HepG2 (cell line): ENCODE measurements around the gene EPHX1. TPM values are rescaled to one million over a fixed set of nuclear protein-coding genes. Genes with fewer than 3 reads are reported as not detected.

ENCODE experiments used
- BRCA1 ChIP-seq: sonication (generic); formaldehyde crosslinking; IDR thresholded peaks from 2 replicates; pipeline ENCODE4 v1.4.0; 2020; ENCODE audit warnings: missing genetic modification reagents
- CBX1 ChIP-seq: IDR thresholded peaks from one replicate; pipeline ENCODE4 v1.6.1; 2016; ENCODE audit warnings: antibody characterized with exemption, low read depth
- CEBPB ChIP-seq: IDR thresholded peaks from 2 replicates; pipeline ENCODE4 v1.6.1; 2011; ENCODE audit warnings: low read depth, low read length, improper control_type of control experiment, borderline replicate concordance
- EHMT2 ChIP-seq: fragments of 200-600 bp; sonication (generic); IDR thresholded peaks from 2 replicates; pipeline ENCODE4 v1.7.0; 2017; ENCODE audit warnings: antibody characterized with exemption, low read depth, low read length, borderline replicate concordance
- FLYWCH1 ChIP-seq: sonication (generic); formaldehyde crosslinking; IDR thresholded peaks from 2 replicates; pipeline ENCODE4 v1.8.1; 2023; ENCODE audit warnings: mild to moderate bottlenecking, missing genetic modification reagents
- FOXP4 ChIP-seq: sonication (generic); formaldehyde crosslinking; IDR thresholded peaks from 2 replicates; pipeline ENCODE4 v1.4.0; 2020; ENCODE audit warnings: missing genetic modification reagents
- HNF4A ChIP-seq: sonication (generic); formaldehyde crosslinking; IDR thresholded peaks from 2 replicates; pipeline ENCODE4 v1.4.0; 2020; ENCODE audit warnings: missing genetic modification reagents
- HOXD1 ChIP-seq: sonication (generic); formaldehyde crosslinking; IDR thresholded peaks from 2 replicates; pipeline ENCODE4 v1.5.0; 2020; ENCODE audit warnings: missing genetic modification reagents
- LCORL ChIP-seq, 2 experiments: fragments of 450-650 bp in 1 of 2; sonication (generic) in 1 of 2; formaldehyde crosslinking in 1 of 2; IDR thresholded peaks; 2 replicates each; pipeline versions ENCODE4 v1.5.0 to v1.6.1; 2017 to 2020; ENCODE audit warnings: antibody characterized with exemption in 1 of 2, missing genetic modification reagents in 1 of 2
- NFYC ChIP-seq: IDR thresholded peaks from 2 replicates; pipeline ENCODE4 v1.6.1; 2016; ENCODE audit warnings: missing genetic modification reagents, missing compliant biosample characterization
- POLR2G ChIP-seq: fragments of 200-400 bp; formaldehyde crosslinking; IDR thresholded peaks from 2 replicates; pipeline ENCODE4 v1.6.1; 2018; ENCODE audit warnings: mild to moderate bottlenecking, low read depth, low read length, moderate library complexity
- PRDM4 ChIP-seq: sonication (generic); formaldehyde crosslinking; IDR thresholded peaks from 2 replicates; pipeline ENCODE4 v1.9.0; 2021; ENCODE audit warnings: missing genetic modification reagents, borderline replicate concordance
- SAFB2 ChIP-seq: sonication (generic); formaldehyde crosslinking; IDR thresholded peaks from 2 replicates; pipeline ENCODE4 v1.5.1; 2020; ENCODE audit warnings: missing genetic modification reagents, low read depth, mild to moderate bottlenecking, borderline replicate concordance
- SMYD3 ChIP-seq: sonication (generic); formaldehyde crosslinking; IDR thresholded peaks from 2 replicates; pipeline ENCODE4 v1.8.1; 2023; ENCODE audit warnings: mild to moderate bottlenecking, missing genetic modification reagents
- SNAPC4 ChIP-seq: sonication (generic); formaldehyde crosslinking; IDR thresholded peaks from 2 replicates; pipeline ENCODE4 v1.4.0; 2020; ENCODE audit warnings: mild to moderate bottlenecking, missing genetic modification reagents
- SSRP1 ChIP-seq: IDR thresholded peaks from 2 replicates; pipeline ENCODE4 v1.6.1; 2016; ENCODE audit warnings: control low read depth
- ZNF18 ChIP-seq: sonication (generic); formaldehyde crosslinking; IDR thresholded peaks from 2 replicates; pipeline ENCODE4 v1.8.0; 2022; ENCODE audit warnings: mild to moderate bottlenecking, missing genetic modification reagents; ENCODE audit not compliant: insufficient replicate concordance
- ZNF501 ChIP-seq: sonication (generic); formaldehyde crosslinking; IDR thresholded peaks from 2 replicates; pipeline ENCODE4 v1.5.1; 2020; ENCODE audit warnings: mild to moderate bottlenecking, moderate library complexity, missing genetic modification reagents
- ZNF550 ChIP-seq: sonication (generic); formaldehyde crosslinking; IDR thresholded peaks from 2 replicates; pipeline ENCODE4 v1.4.0; 2020; ENCODE audit warnings: mild to moderate bottlenecking, missing genetic modification reagents, borderline replicate concordance
- polyA plus RNA-seq, 8 experiments: library from polyadenylated mRNA; depleted of rRNA in 3 of 8; stranded (reverse) in 7 of 8; unstranded in 1 of 8; fragments of >200 nt; fragmentation: Illumina TruSeq in 4 of 8; extraction: Trizol in 4 of 8; gene quantifications; 2 replicates each; pipeline versions ENCODE4 v1.2.1 to v1.2.3, GENCODE V29; 2011 to 2016; ENCODE audit warnings: low read depth in 4 of 8, missing spikeins in 1 of 8, mixed read lengths in 1 of 8; ENCODE audit not compliant: insufficient read depth in 1 of 8
- total RNA-seq, 5 experiments: library from RNA; depleted of rRNA; stranded (reverse); fragments of >200 nt; fragmentation: Illumina TruSeq; extraction: Trizol; gene quantifications; 2 replicates each; pipeline ENCODE4 v1.2.3, GENCODE V29; 2016; ENCODE audit warnings: low read depth in 1 of 5

EPHX1 gene
- total and polyA plus RNA-seq, 2 of the 13 experiments (the other 11 are each of a cell fraction or from before 2014, with no cell fraction given): 27.7 to 36.5 TPM

GRCh38 chr1:225777058-225777582 is 32.8 kb upstream of the EPHX1 start (continued):
- TF ChIP-seq CBX1 (no peak), HOXD1 (CRISPR knock-in tag) (no peak; the same call in 1 of the 2 replicates), ZNF501 (peak; percentile 87; the same call in 1 of the 2 replicates), SSRP1 (CRISPR knock-in tag) (no peak), CEBPB (no peak), NFYC (CRISPR knock-in tag) (no peak), LCORL (IDR thresholded peaks at IDR 0.05) (no peak), LCORL (CRISPR knock-in tag; IDR thresholded peaks at IDR 0.05) (no peak), FLYWCH1 (CRISPR knock-in tag) (no peak), POLR2G (no peak), HNF4A (CRISPR knock-in tag) (no peak), SNAPC4 (0 out of 2 replicates have a peak, but pooled peaks have one; percentile 36), ZNF18 (CRISPR knock-in tag) (no peak), SMYD3 (CRISPR knock-in tag) (0 out of 2 replicates have a peak, but pooled peaks have one; percentile 2), EHMT2 (no peak), SAFB2 (CRISPR knock-in tag) (0 out of 2 replicates have a peak, but pooled peaks have one; percentile 86), FOXP4 (CRISPR knock-in tag) (no peak), ZNF550 (no peak), PRDM4 (CRISPR knock-in tag) (no peak), BRCA1 (CRISPR knock-in tag) (peak; percentile 71; the same call in 1 of the 2 replicates)
